Measurements from ENCODE around the gene HMGN4. TPM values are rescaled to one million over a fixed set of nuclear protein-coding genes. Genes with fewer than 3 reads are reported as not detected.

Gene HMGN4
- total and polyA plus RNA-seq, 9 of the 15 experiments (the other 6 are each of a cell fraction or from before 2014, with no cell fraction given), result 35.4 to 134 (median 94.1) TPM

DNA sequence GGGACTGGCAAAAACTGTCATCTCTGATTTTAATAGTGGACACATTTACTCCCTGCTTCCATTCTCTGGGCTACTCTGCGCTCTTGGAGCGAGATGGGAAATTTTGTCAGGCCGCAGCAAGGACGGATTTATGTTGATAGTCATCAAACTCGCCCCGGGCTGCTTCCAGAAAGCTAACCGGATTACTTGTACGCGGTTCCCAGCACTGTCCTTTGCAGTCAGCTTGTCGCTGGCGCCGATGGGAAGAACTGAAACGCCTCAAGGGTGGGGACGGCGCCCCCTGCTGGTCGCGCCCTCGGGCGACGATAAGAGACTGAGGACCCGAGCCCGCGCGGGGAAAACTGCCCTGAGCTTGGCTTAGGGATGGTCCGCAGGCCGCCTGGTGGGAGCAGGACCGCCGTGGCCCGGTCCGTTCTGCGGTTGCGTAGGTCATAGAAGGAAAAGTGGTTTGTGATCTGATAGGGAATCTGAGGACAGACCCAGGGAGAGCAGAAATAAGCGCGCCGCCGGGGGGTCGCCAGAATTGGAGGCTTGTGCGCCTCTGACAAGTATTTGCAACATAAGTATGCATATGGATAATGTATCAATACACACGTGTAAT, 57.6 kb downstream of the HMGN4 start (continued):
- TF ChIP-seq CBFB (CRISPR knock-in tag; IDR thresholded peaks at IDR 0.05), result peak; percentile 93
- no peak for TF ChIP-seq THRB (CRISPR knock-in tag; conservative IDR thresholded peaks at IDR 0.05)
- TF ChIP-seq CHD7 (IDR thresholded peaks at IDR 0.05; ENCODE audit: low read depth, low read length), result peak; percentile 45
- peak; percentile 97 for TF ChIP-seq ZNF24 (IDR thresholded peaks at IDR 0.05)
- TF ChIP-seq, protein P1, sequence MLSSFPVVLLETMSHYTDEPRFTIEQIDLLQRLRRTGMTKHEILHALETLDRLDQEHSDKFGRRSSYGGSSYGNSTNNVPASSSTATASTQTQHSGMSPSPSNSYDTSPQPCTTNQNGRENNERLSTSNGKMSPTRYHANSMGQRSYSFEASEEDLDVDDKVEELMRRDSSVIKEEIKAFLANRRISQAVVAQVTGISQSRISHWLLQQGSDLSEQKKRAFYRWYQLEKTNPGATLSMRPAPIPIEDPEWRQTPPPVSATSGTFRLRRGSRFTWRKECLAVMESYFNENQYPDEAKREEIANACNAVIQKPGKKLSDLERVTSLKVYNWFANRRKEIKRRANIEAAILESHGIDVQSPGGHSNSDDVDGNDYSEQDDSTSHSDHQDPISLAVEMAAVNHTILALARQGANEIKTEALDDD (IDR thresholded peaks at IDR 0.05), result peak; percentile 95
- TF ChIP-seq ETV1 (tag; conservative IDR thresholded peaks at IDR 0.05; ENCODE audit: low read depth), result 0 out of 2 replicates have a peak, but pooled peaks have one; percentile 32
- TF ChIP-seq MEF2D (tag; conservative IDR thresholded peaks at IDR 0.05; ENCODE audit: low read depth), result 0 out of 2 replicates have a peak, but pooled peaks have one; percentile 39
- TF ChIP-seq ZNF778 (CRISPR knock-in tag; IDR thresholded peaks at IDR 0.05), result no peak
- peak; percentile 74 for TF ChIP-seq ZNF384 (IDR thresholded peaks at IDR 0.05; ENCODE audit: low read depth, low read length)
- TF ChIP-seq ZBTB5 (IDR thresholded peaks at IDR 0.05), result peak; percentile 41; the same call in 1 of the 2 replicates
- TF ChIP-seq TEAD4 (IDR thresholded peaks at IDR 0.05; ENCODE audit: low read length), result peak; percentile 29; the same call in 1 of the 2 replicates
- no peak for TF ChIP-seq TEAD4 (CRISPR knock-in tag; IDR thresholded peaks at IDR 0.05; ENCODE audit: borderline replicate concordance)
- TF ChIP-seq SOX6 (IDR thresholded peaks at IDR 0.05), result peak; percentile 77

Data from K562 (cell line).